Measurements from ENCODE around the gene ZRANB1. TPM values are rescaled to one million over a fixed set of nuclear protein-coding genes. Genes with fewer than 3 reads are reported as not detected.

The ZRANB1 gene
- total and polyA plus RNA-seq, 10 of the 15 experiments (the other 5 are each of a cell fraction or from before 2014, with no cell fraction given) = 1.7 to 11.8 (median 6.2) TPM

- no peak overlapping the region for H3K4me3 ChIP-seq
- H3K9ac ChIP-seq (ENCODE audit: control insufficient read depth, insufficient read depth, low read length) = no peak overlapping the region
- no peak overlapping the region for H2AFZ ChIP-seq (ENCODE audit: control insufficient read depth, low read depth, low read length)
- H3K79me2 ChIP-seq (ENCODE audit: control insufficient read depth, insufficient read depth, low read length) = no peaks in the 10 kb centered on the region
- BruUV-seq (replicated peaks) = TSS peak; percentile 53
- no peak for FAIRE-seq
- 80% methylated on average over 5 of the region's 5 CpGs for WGBS (ENCODE audit: insufficient coverage, insufficient replicate concordance, low lambda C conversion rate, missing lambda C conversion rate)
- intact Hi-C loops (cut with micrococcal nuclease; ENCODE audit: unreplicated experiment) = no loop called here
- peak; percentile 48 for DNase-seq (ENCODE audit: low read depth, low spot score)
- CTCF ChIA-PET = interaction anchor here (1.5 kb wide), 1 partner anchor 17 kb away, joined by 6 read pairs; no protein-coding TSS in a partner anchor
- SMC1A ChIA-PET (ENCODE audit: uncharacterized antibody, unreplicated experiment) = interaction anchor here (1.4 kb wide), 1 partner anchor 14 kb away, joined by 6 read pairs; no protein-coding TSS in a partner anchor
- H3K4me1 ChIP-seq (ENCODE audit: control insufficient read depth, insufficient read depth, low read length) = peaks cover 10% of the 10 kb centered on the region; the same call in 1 of the 2 replicates
- RAD21 ChIA-PET (ENCODE audit: unreplicated experiment) = no interaction called here
- peak; percentile 92 for ATAC-seq
- peaks cover 3% of the 10 kb centered on the region; the same call in 1 of the 2 replicates for H4K20me1 ChIP-seq (ENCODE audit: control insufficient read depth, insufficient read depth)
- in situ Hi-C loops (cut with MboI) = no loop called here
- TF ChIP-seq POLR2AphosphoS2 (IDR thresholded peaks at IDR 0.05; ENCODE audit: low read depth, low read length) = no peak
- peak; percentile 69 for TF ChIP-seq RUNX3 (IDR thresholded peaks at IDR 0.05; ENCODE audit: low read length)
- H3K27ac ChIP-seq (ENCODE audit: control insufficient read depth, insufficient read depth) = no peak overlapping the region
- no peaks in the 10 kb centered on the region for H3K27me3 ChIP-seq (replicated peaks in 1 of 2; ENCODE audit: control insufficient read depth in 2 of 2, insufficient read depth in 2 of 2, low read length in 1 of 2)
- POLR2A ChIA-PET = no interaction called here
- H3K9me3 ChIP-seq (replicated peaks; ENCODE audit: control insufficient read depth, insufficient read depth, low read length) = no peaks in the 10 kb centered on the region
- H3K36me3 ChIP-seq (ENCODE audit: control insufficient read depth in 2 of 2, insufficient read depth in 2 of 2, low read length in 1 of 2) = peaks cover 4 to 14% of the 10 kb centered on the region in 2 experiments; a peak in 3 of 4 replicates
- no peak overlapping the region for H3K4me2 ChIP-seq (ENCODE audit: control insufficient read depth, insufficient read depth)
Observed at GRCh38 chr10:124975977-124976514, 34.1 kb downstream of the ZRANB1 start.

- WGBS (ENCODE audit: insufficient coverage, insufficient replicate concordance, low lambda C conversion rate, missing lambda C conversion rate) = 96% methylated on average over 3 of the region's 3 CpGs
- Histone ChIP-seq H3K9ac (ENCODE audit: control insufficient read depth, insufficient read depth, low read length) (no peak overlapping the region), H3K27me3 (replicated peaks in 1 of 2; ENCODE audit: control insufficient read depth in 2 of 2, insufficient read depth in 2 of 2, low read length in 1 of 2) (no peaks in the 10 kb centered on the region), H3K79me2 (ENCODE audit: control insufficient read depth, insufficient read depth, low read length) (no peaks in the 10 kb centered on the region), H2AFZ (ENCODE audit: control insufficient read depth, low read depth, low read length) (no peak overlapping the region), H3K36me3 (ENCODE audit: control insufficient read depth in 2 of 2, insufficient read depth in 2 of 2, low read length in 1 of 2) (peaks cover 9 to 20% of the 10 kb centered on the region in 2 experiments; a peak in 3 of 4 replicates), H3K27ac (ENCODE audit: control insufficient read depth, insufficient read depth) (no peak overlapping the region), H3K9me3 (replicated peaks; ENCODE audit: control insufficient read depth, insufficient read depth, low read length) (no peaks in the 10 kb centered on the region), H3K4me1 (ENCODE audit: control insufficient read depth, insufficient read depth, low read length) (peaks cover 4% of the 10 kb centered on the region; the same call in 1 of the 2 replicates), H4K20me1 (ENCODE audit: control insufficient read depth, insufficient read depth) (peaks cover 3% of the 10 kb centered on the region; the same call in 1 of the 2 replicates), H3K4me2 (ENCODE audit: control insufficient read depth, insufficient read depth) (no peak overlapping the region), H3K4me3 (no peak overlapping the region)
- POLR2A ChIA-PET = no interaction called here
- in situ Hi-C loops (cut with MboI) (no loop called here), intact Hi-C loops (cut with micrococcal nuclease; ENCODE audit: unreplicated experiment) (no loop called here)
- SMC1A ChIA-PET (ENCODE audit: uncharacterized antibody, unreplicated experiment) = interaction anchor here (1.6 kb wide), 1 partner anchor 16 kb away, joined by 6 read pairs; no protein-coding TSS in a partner anchor
- no peak for TF ChIP-seq POLR2AphosphoS2 (IDR thresholded peaks at IDR 0.05; ENCODE audit: low read depth, low read length)
- TF ChIP-seq CHD1 (IDR thresholded peaks at IDR 0.05; ENCODE audit: low read depth, low read length) = no peak
- TF ChIP-seq BACH1 (IDR thresholded peaks at IDR 0.05; ENCODE audit: borderline replicate concordance) = no peak
- no peak for TF ChIP-seq NFYB (IDR thresholded peaks at IDR 0.05; ENCODE audit: insufficient read depth, low read depth, low read length)
- TF ChIP-seq SMARCA5 (IDR thresholded peaks at IDR 0.05) = no peak
- no peak for TF ChIP-seq CUX1 (IDR thresholded peaks at IDR 0.05; ENCODE audit: insufficient replicate concordance, low read depth, low read length)
- no peak for TF ChIP-seq MYB (IDR thresholded peaks at IDR 0.05; ENCODE audit: borderline replicate concordance, low read depth, low read length)
- no peak for TF ChIP-seq MTA3 (IDR thresholded peaks at IDR 0.05; ENCODE audit: borderline replicate concordance, low read length)
- no peak for TF ChIP-seq ESRRA (IDR thresholded peaks at IDR 0.05; ENCODE audit: low read length)
- TF ChIP-seq RFX5 (IDR thresholded peaks at IDR 0.05; ENCODE audit: low read depth, low read length) = no peak
- BruUV-seq (replicated peaks) = no TSS peak
- no peak for FAIRE-seq
- RAD21 ChIA-PET (ENCODE audit: unreplicated experiment) = interaction anchor here (0.6 to 0.7 kb wide), 2 partner anchors 12 to 264 kb away, joined by 3 read pairs; no protein-coding TSS in a partner anchor
- no peak for ATAC-seq
- CTCF ChIA-PET = interaction anchor here (1.5 kb wide), 1 partner anchor 16 kb away, joined by 6 read pairs; no protein-coding TSS in a partner anchor
- DNase-seq (ENCODE audit: low read depth, low spot score) = no peak
Observed at GRCh38 chr10:124977161-124977560, 35.2 kb downstream of the ZRANB1 start.
